ENCODE data around the gene WNT4. TPM values are rescaled to one million over a fixed set of nuclear protein-coding genes. Genes with fewer than 3 reads are reported as not detected.

WNT4 gene
- total RNA-seq, 4 donors from 2014 or later: 0.12 to 0.27 (median 0.27) TPM; not detected in 1

GRCh38 chr1:22078133-22078532, 64.8 kb downstream of the WNT4 start:
- no peaks in the 10 kb centered on the region for H3K27me3 ChIP-seq
- 55 to 57% methylated on average over 2 of the region's 2 CpGs for WGBS, 2 donors (ENCODE audit: low coverage in 1 of 2)
- H3K4me3 ChIP-seq: no peak overlapping the region
- H3K27ac ChIP-seq: no peak overlapping the region
- TF ChIP-seq EP300 (IDR thresholded peaks at IDR 0.05): no peak
- TF ChIP-seq POLR2AphosphoS5 (IDR thresholded peaks at IDR 0.05): no peak
- TF ChIP-seq CTCF (IDR thresholded peaks at IDR 0.05): no peak
- no peak for TF ChIP-seq POLR2A (IDR thresholded peaks at IDR 0.05)
- H3K9me3 ChIP-seq: no peaks in the 10 kb centered on the region
- H3K36me3 ChIP-seq: peaks cover 0 to 23% of the 10 kb centered on the region in 2 donors
- no peak for ATAC-seq
- H3K4me1 ChIP-seq: peaks cover 25 to 100% (median 48%) of the 10 kb centered on the region in 3 donors

- TF ChIP-seq EP300 (IDR thresholded peaks at IDR 0.05) (no peak), POLR2AphosphoS5 (IDR thresholded peaks at IDR 0.05) (no peak), POLR2A (IDR thresholded peaks at IDR 0.05) (no peak), CTCF (IDR thresholded peaks at IDR 0.05) (no peak)
- 17 to 28% methylated on average over 5 of the region's 5 CpGs for WGBS, 2 donors (ENCODE audit: low coverage in 1 of 2)
- H3K27me3 ChIP-seq: no peaks in the 10 kb centered on the region
- no peak overlapping the region for H3K27ac ChIP-seq
- ATAC-seq: no peak
- no peaks in the 10 kb centered on the region for H3K9me3 ChIP-seq
- peaks cover 0 to 19% of the 10 kb centered on the region in 2 donors for H3K36me3 ChIP-seq
- no peak overlapping the region for H3K4me3 ChIP-seq
- H3K4me1 ChIP-seq: peaks cover 28 to 100% (median 52%) of the 10 kb centered on the region in 3 donors
Measured at GRCh38 chr1:22077728-22078127, 65.2 kb downstream of the WNT4 start.

DNA sequence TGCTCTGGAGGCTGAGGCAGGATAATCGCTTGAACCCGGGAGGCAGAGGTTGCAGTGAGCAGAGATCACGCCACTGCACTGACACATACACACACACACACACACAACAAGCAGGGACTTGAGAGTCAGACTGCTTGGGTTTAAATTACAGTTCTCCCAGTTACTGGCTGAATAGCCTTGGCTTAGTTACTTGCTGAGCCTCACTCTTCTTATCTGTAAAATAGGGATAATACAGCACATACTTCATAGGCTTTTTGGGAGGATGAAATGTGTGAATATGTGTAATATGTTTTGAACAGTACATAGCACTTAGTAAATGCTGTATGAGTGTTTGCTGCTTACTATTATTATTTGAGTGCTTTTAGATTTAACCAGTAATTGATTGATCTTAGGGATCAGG, 66.6 kb downstream of the WNT4 start:
- Histone ChIP-seq H3K36me3 (peaks cover 0 to 18% of the 10 kb centered on the region in 2 donors), H3K27ac (no peak overlapping the region), H3K4me3 (no peak overlapping the region), H3K4me1 (peaks cover 27 to 100% (median 52%) of the 10 kb centered on the region in 3 donors), H3K27me3 (no peaks in the 10 kb centered on the region), H3K9me3 (no peaks in the 10 kb centered on the region)
- TF ChIP-seq EP300 (IDR thresholded peaks at IDR 0.05) (no peak), POLR2AphosphoS5 (IDR thresholded peaks at IDR 0.05) (no peak), CTCF (IDR thresholded peaks at IDR 0.05) (no peak), POLR2A (IDR thresholded peaks at IDR 0.05) (no peak)
- ATAC-seq: no peak
- 100% methylated on average over 2 of the region's 3 CpGs; no CpG with 5 or more reads in 1 of the 2 donors for WGBS, 2 donors (ENCODE audit: low coverage in 1 of 2)

DNA sequence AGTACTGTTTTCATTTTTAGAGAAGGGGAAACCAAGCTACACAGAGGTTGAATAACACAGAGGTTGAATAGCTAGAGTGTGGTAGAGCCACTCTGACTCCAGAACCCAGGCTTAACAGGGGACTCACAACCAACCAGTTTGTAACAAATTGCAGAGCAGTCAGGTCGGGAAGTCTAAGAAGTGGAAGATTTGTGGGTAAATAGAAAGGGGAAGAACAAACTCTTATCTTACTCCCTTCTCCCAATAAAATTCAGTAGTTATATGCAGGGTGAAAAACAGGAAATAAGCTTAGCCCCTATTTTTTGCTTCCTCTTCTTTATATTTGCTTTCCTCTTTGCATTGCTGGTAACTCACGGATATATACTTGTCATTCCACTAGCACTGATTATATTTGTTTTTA, 67.2 kb downstream of the WNT4 start:
- WGBS, 2 donors (ENCODE audit: low coverage in 1 of 2): 22 to 52% methylated on average over 2 of the region's 2 CpGs
- no peak for TF ChIP-seq EP300 (IDR thresholded peaks at IDR 0.05)
- no peak for TF ChIP-seq CTCF (IDR thresholded peaks at IDR 0.05)
- Histone ChIP-seq H3K27me3 (no peaks in the 10 kb centered on the region), H3K4me1 (peaks cover 26 to 97% (median 50%) of the 10 kb centered on the region in 3 donors), H3K36me3 (peaks cover 0 to 18% of the 10 kb centered on the region in 2 donors), H3K4me3 (no peak overlapping the region), H3K27ac (no peak overlapping the region), H3K9me3 (no peaks in the 10 kb centered on the region)
- ATAC-seq: no peak

- Histone ChIP-seq H3K9me3 (no peaks in the 10 kb centered on the region), H3K4me3 (no peak overlapping the region), H3K27me3 (no peaks in the 10 kb centered on the region), H3K27ac (no peak overlapping the region), H3K36me3 (peaks cover 0 to 15% of the 10 kb centered on the region in 2 donors), H3K4me1 (peaks cover 24 to 97% (median 50%) of the 10 kb centered on the region in 3 donors)
- 11 to 30% methylated on average over 1 of the region's 1 CpG for WGBS, 2 donors (ENCODE audit: low coverage in 1 of 2)
- TF ChIP-seq EP300 (IDR thresholded peaks at IDR 0.05): no peak
- no peak for TF ChIP-seq CTCF (IDR thresholded peaks at IDR 0.05)
- TF ChIP-seq POLR2A (IDR thresholded peaks at IDR 0.05): no peak
- TF ChIP-seq POLR2AphosphoS5 (IDR thresholded peaks at IDR 0.05): no peak
- no peak for ATAC-seq
Measured at GRCh38 chr1:22074803-22075202, 68.1 kb downstream of the WNT4 start.

Data from gastroesophageal sphincter (tissue), 4 donors.